HG03439 (cell line): Measurements from ENCODE around the gene LMTK2.

Source experiments
- ATAC-seq: cut with Tn5 transposase; IDR thresholded peaks from one replicate; pipeline ENCODE4 v1.9.1; 2021; ENCODE audit warnings: mild to moderate bottlenecking, moderate library complexity; ENCODE audit not compliant: unreplicated experiment

LMTK2 gene

GRCh38 chr7:98252425-98253054 lies 145.9 kb downstream of the LMTK2 start:
- ATAC-seq = peak; percentile 0

GRCh38 chr7:98254516-98254915 lies 147.9 kb downstream of the LMTK2 start:
- no peak for ATAC-seq

- no peak for ATAC-seq
Measured at GRCh38 chr7:98254951-98255610, 148.4 kb downstream of the LMTK2 start.

- no peak for ATAC-seq
Measured at GRCh38 chr7:98256431-98256830, 149.8 kb downstream of the LMTK2 start.

GRCh38 chr7:98257701-98258100 lies 151.0 kb downstream of the LMTK2 start:
- no peak for ATAC-seq
